Vagina (tissue), 2 donors: ENCODE measurements around the gene FAS. TPM values are rescaled to one million over a fixed set of nuclear protein-coding genes. Genes with fewer than 3 reads are reported as not detected.
A peak's percentile ranks its signal among the peaks of the same experiment; 100 is the strongest.

Source experiments
- DNase-seq, 2 donors: peaks; one replicate each; pipeline ENCODE4 v3.0.0-alpha.2; 2017; ENCODE audit errors: extremely low spot score in 2 of 2
- H3K27ac ChIP-seq: fragments of 200-600 bp; sonication (generic); one replicate; pipeline ENCODE4 v1.5.1; 2019
- H3K27me3 ChIP-seq: fragments of 200-600 bp; sonication (generic); one replicate; pipeline ENCODE4 v1.5.1; 2019
- H3K36me3 ChIP-seq, 2 donors: fragments of 200-600 bp; sonication (generic); one replicate each; pipeline ENCODE4 v1.5.1; 2017 to 2019
- H3K4me1 ChIP-seq: fragments of 200-600 bp; sonication (generic); one replicate; pipeline ENCODE4 v1.5.1; 2019
- H3K4me3 ChIP-seq, 2 donors: fragments of 200-600 bp; sonication (generic); 1 replicate in 1 of 2; 2 replicates in 1 of 2; pipeline ENCODE4 v1.5.1; 2016 to 2019
- H3K9me3 ChIP-seq: fragments of 200-600 bp; sonication (generic); one replicate; pipeline ENCODE4 v1.5.1; 2019
- POLR2A ChIP-seq, 2 donors: fragments of 450-650 bp; IDR thresholded peaks; one replicate each; pipeline ENCODE4 v1.6.1; 2017; ENCODE audit warnings: antibody characterized with exemption in 2 of 2, mild to moderate bottlenecking in 2 of 2, moderate library complexity in 2 of 2
- POLR2AphosphoS5 ChIP-seq, 2 donors: sonication (generic); formaldehyde crosslinking; IDR thresholded peaks; one replicate each; pipeline ENCODE4 v1.9.0; 2017; ENCODE audit warnings: antibody characterized with exemption in 2 of 2, mild to moderate bottlenecking in 2 of 2, low read depth in 1 of 2; ENCODE audit not compliant: insufficient read depth in 1 of 2
- intact Hi-C: fragments of 100-400 bp; cut with DNase I; formaldehyde crosslinking; loops from one replicate; pipeline ENCODE4 v1.15.1; 2023
- total RNA-seq: library from RNA; depleted of rRNA; stranded (reverse); fragments of >200 nt; gene quantifications from one replicate; pipeline ENCODE4 v1.2.3, GENCODE V29; 2016
- TF ChIP-seq, protein P1 (sequence below), 3 experiments: fragments of 450-650 bp in 2 of 3; fragments of 200-600 bp in 1 of 3; sonication (generic) in 1 of 3; IDR thresholded peaks; one replicate each; pipeline ENCODE4 v1.5.1; 2017 to 2019; ENCODE audit warnings: antibody characterized with exemption in 3 of 3, mild to moderate bottlenecking in 2 of 3, moderate library complexity in 2 of 3

The FAS gene
- total RNA-seq, 1 donor from 2014 or later = 41.0 TPM

DNA sequence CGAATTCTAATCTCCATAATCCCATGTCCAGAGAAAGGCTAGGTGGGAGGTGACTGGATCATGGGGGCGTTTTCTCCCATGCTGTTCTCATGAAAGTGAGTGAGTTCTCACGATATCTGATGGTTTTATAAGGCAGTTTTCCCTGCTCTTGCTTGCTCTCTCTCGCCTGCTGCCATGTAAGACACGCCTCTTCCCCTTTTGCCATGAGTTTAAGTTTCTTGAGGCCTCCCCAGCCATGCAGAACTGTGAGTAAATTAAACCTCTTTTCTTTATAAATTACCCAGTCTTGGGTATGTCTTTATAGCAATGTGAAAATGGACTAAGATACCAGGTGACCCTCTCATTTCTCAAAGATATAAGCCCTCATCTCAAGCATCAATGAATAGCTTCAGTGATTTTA, 36.9 kb upstream of the FAS start:
- peak overlapping the region; percentile 85 for H3K27ac ChIP-seq
- H3K4me3 ChIP-seq = peak overlapping the region in 1 of 2 donors; percentile 33
- H3K36me3 ChIP-seq = peaks cover 3 to 4% of the 10 kb centered on the region in 2 donors
- TF ChIP-seq, protein P1, sequence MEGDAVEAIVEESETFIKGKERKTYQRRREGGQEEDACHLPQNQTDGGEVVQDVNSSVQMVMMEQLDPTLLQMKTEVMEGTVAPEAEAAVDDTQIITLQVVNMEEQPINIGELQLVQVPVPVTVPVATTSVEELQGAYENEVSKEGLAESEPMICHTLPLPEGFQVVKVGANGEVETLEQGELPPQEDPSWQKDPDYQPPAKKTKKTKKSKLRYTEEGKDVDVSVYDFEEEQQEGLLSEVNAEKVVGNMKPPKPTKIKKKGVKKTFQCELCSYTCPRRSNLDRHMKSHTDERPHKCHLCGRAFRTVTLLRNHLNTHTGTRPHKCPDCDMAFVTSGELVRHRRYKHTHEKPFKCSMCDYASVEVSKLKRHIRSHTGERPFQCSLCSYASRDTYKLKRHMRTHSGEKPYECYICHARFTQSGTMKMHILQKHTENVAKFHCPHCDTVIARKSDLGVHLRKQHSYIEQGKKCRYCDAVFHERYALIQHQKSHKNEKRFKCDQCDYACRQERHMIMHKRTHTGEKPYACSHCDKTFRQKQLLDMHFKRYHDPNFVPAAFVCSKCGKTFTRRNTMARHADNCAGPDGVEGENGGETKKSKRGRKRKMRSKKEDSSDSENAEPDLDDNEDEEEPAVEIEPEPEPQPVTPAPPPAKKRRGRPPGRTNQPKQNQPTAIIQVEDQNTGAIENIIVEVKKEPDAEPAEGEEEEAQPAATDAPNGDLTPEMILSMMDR (IDR thresholded peaks at IDR 0.05) = no peak
- no peak for TF ChIP-seq POLR2A (IDR thresholded peaks at IDR 0.05)
- intact Hi-C loops = no loop called here
- peaks cover 32% of the 10 kb centered on the region for H3K4me1 ChIP-seq
- no peak for DNase-seq
- no peaks in the 10 kb centered on the region for H3K27me3 ChIP-seq
- H3K9me3 ChIP-seq = no peaks in the 10 kb centered on the region

DNA sequence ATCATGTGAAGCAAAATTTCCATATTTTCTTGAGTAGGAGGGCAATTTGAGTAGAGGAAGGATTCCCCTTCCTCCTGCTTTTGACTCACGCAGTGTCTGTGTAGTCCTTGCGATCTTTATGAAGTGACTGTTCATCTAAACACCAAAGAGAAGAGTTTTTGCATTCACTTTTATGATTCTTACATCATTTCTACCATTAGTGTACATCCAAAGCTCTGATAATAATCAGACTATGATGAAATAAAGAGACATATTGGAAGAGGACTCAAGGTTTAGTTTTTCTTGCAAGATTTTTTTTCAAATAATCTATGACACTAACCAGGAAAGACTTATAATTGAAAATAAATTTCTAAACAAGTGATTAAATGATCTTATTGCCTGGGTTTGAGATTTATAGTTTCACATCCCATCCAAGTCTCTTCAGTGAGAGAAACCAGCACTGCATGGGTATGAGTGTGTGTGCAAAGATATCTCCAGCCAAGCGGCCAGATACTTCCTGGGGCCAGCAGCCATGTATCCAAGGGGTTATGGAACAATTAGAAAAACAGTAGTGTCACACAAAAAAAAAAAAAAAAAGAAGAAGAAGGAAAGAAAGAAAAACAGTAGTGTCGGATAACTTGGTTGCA, 36.0 kb upstream of the FAS start:
- H3K27ac ChIP-seq = no peak overlapping the region
- TF ChIP-seq POLR2A (IDR thresholded peaks at IDR 0.05) (no peak), POLR2AphosphoS5 (IDR thresholded peaks at IDR 0.05; ENCODE audit: insufficient read depth in 1 of 2, low read depth in 1 of 2) (no peak)
- TF ChIP-seq, protein P1 (IDR thresholded peaks at IDR 0.05) = no peak
- H3K9me3 ChIP-seq = no peaks in the 10 kb centered on the region
- H3K4me1 ChIP-seq = peaks cover 32% of the 10 kb centered on the region
- no peak overlapping the region for H3K4me3 ChIP-seq
- DNase-seq = no peak
- peaks cover 0 to 4% of the 10 kb centered on the region in 2 donors for H3K36me3 ChIP-seq
- H3K27me3 ChIP-seq = no peaks in the 10 kb centered on the region
- intact Hi-C loops = no loop called here

DNA sequence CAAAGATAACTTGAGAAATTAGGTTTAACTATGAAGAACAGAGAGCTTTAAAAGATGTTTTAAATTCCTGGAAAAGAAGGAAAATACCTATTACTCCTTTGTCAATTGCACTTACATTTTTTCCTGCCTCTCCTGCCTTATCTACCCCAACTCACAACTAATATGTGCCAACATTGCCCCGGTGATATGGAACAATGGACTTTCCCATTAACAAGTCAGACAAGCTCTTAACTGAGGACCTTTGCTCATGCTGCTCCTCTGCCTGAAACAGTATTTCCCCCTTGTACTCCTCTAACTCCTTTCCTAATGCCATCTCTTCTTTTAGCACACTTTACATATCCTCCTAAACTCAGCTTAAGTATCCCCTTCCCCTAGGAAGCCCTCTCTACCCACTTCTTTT, 33.2 kb upstream of the FAS start:
- H3K9me3 ChIP-seq = no peaks in the 10 kb centered on the region
- DNase-seq = no peak
- H3K27me3 ChIP-seq = no peaks in the 10 kb centered on the region
- no peak overlapping the region for H3K27ac ChIP-seq
- peaks cover 0 to 1% of the 10 kb centered on the region in 2 donors for H3K36me3 ChIP-seq
- H3K4me1 ChIP-seq = peaks cover 13% of the 10 kb centered on the region
- H3K4me3 ChIP-seq = no peak overlapping the region
- TF ChIP-seq POLR2AphosphoS5 (IDR thresholded peaks at IDR 0.05; ENCODE audit: insufficient read depth in 1 of 2, low read depth in 1 of 2) (no peak), POLR2A (IDR thresholded peaks at IDR 0.05) (no peak)
- TF ChIP-seq, protein P1 (IDR thresholded peaks at IDR 0.05) = no peak
- intact Hi-C loops = no loop called here

DNA sequence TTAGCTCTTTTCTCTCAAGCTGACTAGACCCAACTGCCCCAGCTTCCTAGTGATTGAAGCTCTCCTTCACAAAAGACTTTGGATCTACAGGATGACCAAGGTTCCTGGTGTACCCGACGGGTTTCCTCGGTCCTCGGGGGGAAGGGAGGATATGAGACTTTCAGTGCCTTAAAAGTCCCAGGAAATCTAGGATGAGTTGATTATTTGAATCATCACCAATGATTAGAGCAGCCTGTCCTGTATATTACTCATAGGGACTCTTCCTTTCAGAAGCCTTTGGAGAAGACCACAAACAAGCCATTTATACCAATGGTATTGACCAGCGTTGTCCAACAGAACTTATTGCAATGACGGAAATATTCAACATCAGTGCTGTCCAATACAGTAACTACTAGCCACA, 31.9 kb upstream of the FAS start:
- no peaks in the 10 kb centered on the region for H3K27me3 ChIP-seq

DNA sequence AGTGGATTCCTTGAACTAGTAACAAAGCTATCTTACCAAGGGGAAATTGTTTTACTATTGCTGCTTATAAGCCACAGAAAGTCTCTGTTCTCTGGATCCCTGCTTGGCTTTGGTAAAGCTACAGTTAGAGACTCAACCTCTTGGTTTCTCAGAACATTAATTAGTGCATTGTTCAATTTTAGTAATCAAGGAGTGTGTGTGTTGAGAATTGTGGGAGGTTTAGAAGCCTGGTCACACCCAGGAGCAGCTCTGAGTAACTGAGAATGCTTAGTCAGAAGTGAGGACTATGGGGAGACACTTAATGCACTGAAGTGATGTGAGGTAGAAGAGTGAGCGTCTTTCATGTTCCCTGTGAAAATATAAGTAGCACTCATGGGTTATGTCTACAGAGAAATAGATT, 29.8 kb upstream of the FAS start:
- intact Hi-C loops = no loop called here
- no peak for DNase-seq
- no peak overlapping the region for H3K4me3 ChIP-seq
- H3K36me3 ChIP-seq = no peaks in the 10 kb centered on the region
- peaks cover 7% of the 10 kb centered on the region for H3K4me1 ChIP-seq
- no peak overlapping the region for H3K27ac ChIP-seq
- no peaks in the 10 kb centered on the region for H3K9me3 ChIP-seq
- H3K27me3 ChIP-seq = no peaks in the 10 kb centered on the region
- TF ChIP-seq POLR2AphosphoS5 (IDR thresholded peaks at IDR 0.05; ENCODE audit: insufficient read depth in 1 of 2, low read depth in 1 of 2) (no peak), POLR2A (IDR thresholded peaks at IDR 0.05) (no peak)
- TF ChIP-seq, protein P1 (IDR thresholded peaks at IDR 0.05) = no peak

More for the DNA sequence above, 31.9 kb upstream of the FAS start:
- Histone ChIP-seq H3K9me3 (no peaks in the 10 kb centered on the region), H3K4me3 (no peak overlapping the region), H3K36me3 (no peaks in the 10 kb centered on the region), H3K27ac (no peak overlapping the region), H3K4me1 (peaks cover under 1% of the 10 kb centered on the region)
- no peak for DNase-seq
- intact Hi-C loops = no loop called here
- TF ChIP-seq POLR2AphosphoS5 (IDR thresholded peaks at IDR 0.05; ENCODE audit: insufficient read depth in 1 of 2, low read depth in 1 of 2) (no peak), POLR2A (IDR thresholded peaks at IDR 0.05) (no peak)
- TF ChIP-seq, protein P1 (IDR thresholded peaks at IDR 0.05) = no peak
